ENCODE results near the gene MAN1B1.

MAN1B1 gene

DNA sequence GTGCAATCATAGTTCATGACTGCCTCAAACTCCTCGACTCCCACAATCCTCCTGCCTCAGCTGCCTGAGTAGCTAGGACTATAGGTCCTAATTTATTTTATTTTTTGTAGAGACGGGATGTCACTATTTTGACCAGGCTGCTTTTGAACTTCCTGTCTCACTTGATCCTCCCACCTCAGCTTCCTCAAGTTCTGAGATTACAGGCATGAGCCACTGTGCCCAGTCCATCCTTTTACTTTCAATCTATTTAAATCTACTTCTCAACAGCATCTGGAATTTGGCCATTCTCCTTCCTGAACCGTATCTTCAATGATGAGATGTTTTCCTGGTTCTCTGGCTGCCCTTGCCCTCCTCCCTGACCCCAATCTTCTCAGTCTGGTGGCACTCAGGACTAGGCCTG, 40.0 kb downstream of the MAN1B1 start:
- Histone ChIP-seq H3K36me3 (ENCODE audit: low read depth) (no peaks in the 10 kb centered on the region; the same call in 1 of the 2 replicates), H3K27me3 (ENCODE audit: insufficient read depth, poor library complexity, severe bottlenecking) (no peaks in the 10 kb centered on the region), H3K4me1 (ENCODE audit: insufficient read depth, poor library complexity, severe bottlenecking) (no peaks in the 10 kb centered on the region), H3K4me3 (ENCODE audit: severe bottlenecking) (no peak overlapping the region), H3K27ac (ENCODE audit: poor library complexity, severe bottlenecking) (peak overlapping the region; percentile 65), H3K9me3 (ENCODE audit: severe bottlenecking) (no peaks in the 10 kb centered on the region)
- TF ChIP-seq CTCF (IDR thresholded peaks at IDR 0.05; ENCODE audit: poor library complexity, severe bottlenecking): no peak
- ATAC-seq (ENCODE audit: low read depth) (no peak), DNase-seq (ENCODE audit: low spot score) (no peak)

GRCh38 chr9:137127301-137128157, 40.7 kb downstream of the MAN1B1 start:
- no peaks in the 10 kb centered on the region for H3K36me3 ChIP-seq (ENCODE audit: low read depth)
- no peaks in the 10 kb centered on the region for H3K4me1 ChIP-seq (ENCODE audit: insufficient read depth, poor library complexity, severe bottlenecking)
- peak overlapping the region; percentile 55 for H3K4me3 ChIP-seq (ENCODE audit: severe bottlenecking)
- H3K9me3 ChIP-seq (ENCODE audit: severe bottlenecking): no peaks in the 10 kb centered on the region
- H3K27me3 ChIP-seq (ENCODE audit: insufficient read depth, poor library complexity, severe bottlenecking): no peaks in the 10 kb centered on the region
- DNase-seq (ENCODE audit: low spot score) (no peak), ATAC-seq (ENCODE audit: low read depth) (no peak)
- peak overlapping the region; percentile 65 for H3K27ac ChIP-seq (ENCODE audit: poor library complexity, severe bottlenecking)
- no peak for TF ChIP-seq CTCF (IDR thresholded peaks at IDR 0.05; ENCODE audit: poor library complexity, severe bottlenecking)

GRCh38 chr9:137128158-137128861, 41.5 kb downstream of the MAN1B1 start:
- Histone ChIP-seq H3K27me3 (ENCODE audit: insufficient read depth, poor library complexity, severe bottlenecking) (no peaks in the 10 kb centered on the region), H3K27ac (ENCODE audit: poor library complexity, severe bottlenecking) (peak overlapping the region; percentile 65), H3K36me3 (ENCODE audit: low read depth) (no peaks in the 10 kb centered on the region), H3K4me1 (ENCODE audit: insufficient read depth, poor library complexity, severe bottlenecking) (no peaks in the 10 kb centered on the region), H3K9me3 (ENCODE audit: severe bottlenecking) (no peaks in the 10 kb centered on the region), H3K4me3 (ENCODE audit: severe bottlenecking) (peak overlapping the region; percentile 55)
- ATAC-seq (ENCODE audit: low read depth) (no peak), DNase-seq (ENCODE audit: low spot score) (no peak)
- no peak for TF ChIP-seq CTCF (IDR thresholded peaks at IDR 0.05; ENCODE audit: poor library complexity, severe bottlenecking)

- DNase-seq (ENCODE audit: low spot score): no peak
- ATAC-seq (ENCODE audit: low read depth): no peak
- Histone ChIP-seq H3K27ac (ENCODE audit: poor library complexity, severe bottlenecking) (peak overlapping the region; percentile 65), H3K4me1 (ENCODE audit: insufficient read depth, poor library complexity, severe bottlenecking) (no peaks in the 10 kb centered on the region), H3K36me3 (ENCODE audit: low read depth) (no peaks in the 10 kb centered on the region), H3K4me3 (ENCODE audit: severe bottlenecking) (peak overlapping the region; percentile 55), H3K27me3 (ENCODE audit: insufficient read depth, poor library complexity, severe bottlenecking) (no peaks in the 10 kb centered on the region), H3K9me3 (ENCODE audit: severe bottlenecking) (no peaks in the 10 kb centered on the region)
- no peak for TF ChIP-seq CTCF (IDR thresholded peaks at IDR 0.05; ENCODE audit: poor library complexity, severe bottlenecking)
These were observed 42.2 kb downstream of the MAN1B1 start for GRCh38 chr9:137128862-137129455.
